Trophoblast cell (in vitro differentiated cells and primary cell): ENCODE data around the gene SYT1.

ENCODE experiments used
- DNase-seq, 2 donors: peaks; one replicate each; pipeline ENCODE4 v3.0.0-alpha.2; 2016
- H2AFZ ChIP-seq: 2 replicates; pipeline ENCODE4 v1.6.1; 2013; ENCODE audit warnings: low read length, moderate library complexity, mild to moderate bottlenecking; ENCODE audit not compliant: insufficient read depth, poor library complexity
- H2AK5ac ChIP-seq: 2 replicates; pipeline ENCODE4 v1.6.1; 2013; ENCODE audit warnings: mild to moderate bottlenecking, low read length
- H2BK120ac ChIP-seq: 2 replicates; pipeline ENCODE4 v1.6.1; 2013; ENCODE audit warnings: low read length, mild to moderate bottlenecking, moderate library complexity; ENCODE audit not compliant: insufficient read depth, poor library complexity
- H2BK12ac ChIP-seq: 2 replicates; pipeline ENCODE4 v1.6.1; 2013; ENCODE audit warnings: mild to moderate bottlenecking, low read length, moderate library complexity
- H2BK5ac ChIP-seq: 2 replicates; pipeline ENCODE4 v1.6.1; 2013; ENCODE audit warnings: low read length, low read depth, moderate library complexity, mild to moderate bottlenecking; ENCODE audit not compliant: poor library complexity
- H3K14ac ChIP-seq: 2 replicates; pipeline ENCODE4 v1.6.1; 2013; ENCODE audit warnings: mild to moderate bottlenecking, low read length
- H3K18ac ChIP-seq: 2 replicates; pipeline ENCODE4 v1.6.1; 2013; ENCODE audit warnings: mild to moderate bottlenecking, low read length
- H3K23ac ChIP-seq: 2 replicates; pipeline ENCODE4 v1.6.1; 2013; ENCODE audit warnings: low read length
- H3K27ac ChIP-seq: 2 replicates; pipeline ENCODE4 v1.5.1; 2013; ENCODE audit warnings: low read depth, mild to moderate bottlenecking, inconsistent platforms, low read length, moderate library complexity
- H3K27me3 ChIP-seq: 2 replicates; pipeline ENCODE4 v1.6.1; 2013; ENCODE audit warnings: inconsistent platforms, mild to moderate bottlenecking, low read length, moderate library complexity; ENCODE audit not compliant: insufficient read depth
- H3K36me3 ChIP-seq, 2 experiments: 1 replicate in 1 of 2; 2 replicates in 1 of 2; pipeline ENCODE4 v1.6.1; 2013; ENCODE audit warnings: low read length in 2 of 2, mild to moderate bottlenecking in 2 of 2, moderate library complexity in 1 of 2; ENCODE audit not compliant: insufficient read depth in 2 of 2, control insufficient read depth in 1 of 2
- H3K4ac ChIP-seq: 2 replicates; pipeline ENCODE4 v1.6.1; 2013; ENCODE audit warnings: low read depth, mild to moderate bottlenecking, low read length, moderate library complexity
- H3K4me1 ChIP-seq, 2 experiments: 1 replicate in 1 of 2; 2 replicates in 1 of 2; pipeline ENCODE4 v1.6.1; 2013; ENCODE audit warnings: low read length in 2 of 2, mild to moderate bottlenecking in 2 of 2, moderate library complexity in 1 of 2; ENCODE audit not compliant: insufficient read depth in 2 of 2, control insufficient read depth in 1 of 2
- H3K4me2 ChIP-seq: 2 replicates; pipeline ENCODE4 v1.6.1; 2013; ENCODE audit warnings: inconsistent platforms, mild to moderate bottlenecking, low read length, moderate library complexity
- H3K4me3 ChIP-seq: 2 replicates; pipeline ENCODE4 v1.5.1; 2013; ENCODE audit warnings: mild to moderate bottlenecking, low read depth, low read length, inconsistent platforms
- H3K79me1 ChIP-seq: one replicate; pipeline ENCODE4 v1.6.1; 2013; ENCODE audit warnings: low read length
- H3K79me2 ChIP-seq: 2 replicates; pipeline ENCODE4 v1.6.1; 2013; ENCODE audit warnings: low read length, mild to moderate bottlenecking; ENCODE audit not compliant: control insufficient read depth, insufficient read depth, poor library complexity
- H3K9ac ChIP-seq: 2 replicates; pipeline ENCODE4 v1.6.1; 2013; ENCODE audit warnings: mild to moderate bottlenecking, low read length
- H3K9me3 ChIP-seq: 2 replicates; pipeline ENCODE4 v1.6.1; 2013; ENCODE audit warnings: low read depth, mild to moderate bottlenecking, control low read depth, inconsistent platforms, low read length; ENCODE audit not compliant: insufficient read depth
- H4K12ac ChIP-seq: 2 replicates; pipeline ENCODE4 v1.6.1; 2013; ENCODE audit warnings: low read depth, mild to moderate bottlenecking, low read length, moderate library complexity
- H4K8ac ChIP-seq: 2 replicates; pipeline ENCODE4 v1.6.1; 2013; ENCODE audit warnings: low read depth, mild to moderate bottlenecking, low read length, moderate library complexity
- H4K91ac ChIP-seq: one replicate; pipeline ENCODE4 v1.6.1; 2013; ENCODE audit warnings: low read depth, mild to moderate bottlenecking, low read length, moderate library complexity
- WGBS: extraction: QIAGEN DNeasy Blood & Tissue Kit; methylation state at CpG from one replicate; pipeline ENCODE4 v1.1.7; 2013; ENCODE audit warnings: missing lambda C conversion rate; ENCODE audit not compliant: insufficient read length, insufficient coverage; ENCODE audit errors: extremely low coverage; 5-methylcytosine and 5-hydroxymethylcytosine counted together

SYT1 gene

DNA sequence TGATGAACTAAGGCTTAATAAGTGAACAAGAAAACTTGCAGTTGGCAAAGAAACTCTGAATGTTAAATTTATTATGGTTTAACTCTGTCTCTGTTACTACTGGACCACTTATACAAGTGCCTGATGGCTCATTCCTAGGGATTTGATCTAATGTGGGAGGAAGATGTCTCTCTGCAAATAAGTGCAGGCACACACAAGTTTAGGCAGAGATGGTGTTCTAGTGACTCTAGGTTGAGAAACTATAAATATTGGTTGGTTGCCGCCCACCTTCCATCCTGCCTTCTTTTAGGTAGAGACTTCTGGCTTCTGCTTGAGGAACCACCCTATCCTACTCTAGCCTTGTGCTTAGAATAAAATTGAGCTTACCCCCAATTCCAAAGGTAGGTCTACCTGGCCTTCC lies 570.0 kb downstream of the SYT1 start:
- H3K4me2 ChIP-seq = no peak overlapping the region
- H2BK120ac ChIP-seq = no peak overlapping the region
- no peaks in the 10 kb centered on the region for H3K27me3 ChIP-seq
- H3K23ac ChIP-seq = no peak overlapping the region
- no peak overlapping the region for H3K18ac ChIP-seq
- H3K4me1 ChIP-seq = no peaks in the 10 kb centered on the region
- no peak overlapping the region for H2BK12ac ChIP-seq
- WGBS = no CpG with 5 or more reads among the region's 1 CpG
- H3K9me3 ChIP-seq = no peaks in the 10 kb centered on the region
- H2AK5ac ChIP-seq = no peak overlapping the region
- H3K4me3 ChIP-seq = no peak overlapping the region
- no peak overlapping the region for H4K8ac ChIP-seq
- no peak overlapping the region for H2AFZ ChIP-seq
- no peak for DNase-seq
- no peak overlapping the region for H4K91ac ChIP-seq
- H3K4ac ChIP-seq = no peak overlapping the region
- H4K12ac ChIP-seq = no peak overlapping the region
- no peak overlapping the region for H3K9ac ChIP-seq
- no peaks in the 10 kb centered on the region for H3K36me3 ChIP-seq
- no peak overlapping the region for H3K27ac ChIP-seq
- H3K79me1 ChIP-seq = no peaks in the 10 kb centered on the region
- no peaks in the 10 kb centered on the region for H3K79me2 ChIP-seq
- no peak overlapping the region for H3K14ac ChIP-seq
- no peak overlapping the region for H2BK5ac ChIP-seq

DNA sequence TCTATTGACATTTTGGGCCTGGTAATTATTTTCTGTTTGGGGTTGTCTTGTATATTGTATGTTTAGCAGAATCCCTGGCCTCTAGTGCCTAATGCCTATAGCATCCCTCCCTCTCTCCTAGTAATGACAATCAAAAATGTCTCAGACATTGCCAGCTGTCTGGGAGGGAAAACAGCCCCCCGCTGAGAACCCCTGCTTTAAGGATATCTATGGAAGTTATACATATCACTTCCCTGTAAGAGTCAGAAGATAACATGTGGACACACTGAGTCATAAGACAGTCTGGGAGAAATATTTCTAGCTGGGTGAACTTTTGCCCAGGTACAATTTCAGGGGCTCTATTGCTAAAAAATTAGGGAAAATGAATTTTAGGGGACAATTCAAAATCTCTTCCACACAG lies 571.2 kb downstream of the SYT1 start:
- no peaks in the 10 kb centered on the region for H3K79me1 ChIP-seq
- H3K36me3 ChIP-seq = no peaks in the 10 kb centered on the region
- no peak overlapping the region for H4K8ac ChIP-seq
- H2AFZ ChIP-seq = no peak overlapping the region
- H3K14ac ChIP-seq = no peak overlapping the region
- no peak overlapping the region for H3K4me3 ChIP-seq
- H3K27ac ChIP-seq = no peak overlapping the region
- no peak overlapping the region for H3K9ac ChIP-seq
- H3K4ac ChIP-seq = no peak overlapping the region
- H3K9me3 ChIP-seq = no peaks in the 10 kb centered on the region
- no peak overlapping the region for H3K4me2 ChIP-seq
- no peak overlapping the region for H2AK5ac ChIP-seq
- H3K18ac ChIP-seq = no peak overlapping the region
- no peak overlapping the region for H2BK12ac ChIP-seq
- no peak overlapping the region for H4K91ac ChIP-seq
- H4K12ac ChIP-seq = no peak overlapping the region
- H3K23ac ChIP-seq = no peak overlapping the region
- H3K79me2 ChIP-seq = no peaks in the 10 kb centered on the region
- H2BK120ac ChIP-seq = no peak overlapping the region
- WGBS = no CpG with 5 or more reads among the region's 1 CpG
- no peak for DNase-seq
- H3K4me1 ChIP-seq = no peaks in the 10 kb centered on the region
- no peak overlapping the region for H2BK5ac ChIP-seq
- H3K27me3 ChIP-seq = no peaks in the 10 kb centered on the region

DNA sequence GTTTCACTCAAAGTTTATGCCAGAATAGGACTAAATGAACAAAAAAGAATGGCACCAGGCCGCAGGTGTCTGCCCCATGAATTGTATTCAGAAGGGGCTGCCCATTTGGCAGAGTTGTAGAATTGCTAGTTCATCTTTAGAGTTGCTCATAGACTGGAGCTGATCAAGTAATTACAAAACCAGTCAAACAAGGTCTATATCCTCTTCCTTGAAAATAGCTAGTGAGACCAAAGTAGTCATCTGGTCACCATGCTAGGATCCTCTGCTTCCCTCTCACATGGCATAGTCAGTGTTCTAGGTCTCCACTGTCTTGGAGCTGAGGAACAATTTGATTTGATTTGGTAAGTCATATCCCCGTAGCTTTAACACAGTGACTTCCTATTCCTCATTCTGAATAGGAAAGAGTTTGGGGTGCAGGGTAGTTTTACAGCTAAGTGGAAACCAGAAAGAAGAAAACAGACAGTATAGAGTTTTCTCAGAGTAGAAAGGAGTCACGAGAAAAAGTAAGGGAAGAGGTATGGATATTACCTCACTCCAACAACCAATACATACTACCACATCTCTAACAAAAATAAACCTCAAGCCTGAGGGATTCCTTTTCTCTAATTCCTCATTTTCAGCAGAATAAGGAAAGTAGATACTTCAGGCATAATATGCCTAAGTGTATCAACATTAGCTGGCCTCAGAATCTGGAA lies 574.1 kb downstream of the SYT1 start:
- Histone ChIP-seq H4K91ac (no peak overlapping the region), H3K79me2 (no peaks in the 10 kb centered on the region), H2AK5ac (no peak overlapping the region), H4K12ac (no peak overlapping the region), H3K23ac (no peak overlapping the region), H3K36me3 (no peaks in the 10 kb centered on the region), H3K9me3 (no peaks in the 10 kb centered on the region), H3K9ac (no peak overlapping the region), H2AFZ (no peak overlapping the region), H3K4me1 (peaks cover 0 to 2% of the 10 kb centered on the region in 2 experiments), H3K27ac (no peak overlapping the region), H3K14ac (no peak overlapping the region), H2BK12ac (no peak overlapping the region), H3K79me1 (no peaks in the 10 kb centered on the region), H3K4ac (no peak overlapping the region), H3K4me3 (no peak overlapping the region), H2BK5ac (no peak overlapping the region), H3K27me3 (no peaks in the 10 kb centered on the region), H4K8ac (no peak overlapping the region), H3K18ac (no peak overlapping the region), H2BK120ac (no peak overlapping the region), H3K4me2 (no peak overlapping the region)
- DNase-seq = no peak
- no CpG with 5 or more reads among the region's 3 CpGs for WGBS

DNA sequence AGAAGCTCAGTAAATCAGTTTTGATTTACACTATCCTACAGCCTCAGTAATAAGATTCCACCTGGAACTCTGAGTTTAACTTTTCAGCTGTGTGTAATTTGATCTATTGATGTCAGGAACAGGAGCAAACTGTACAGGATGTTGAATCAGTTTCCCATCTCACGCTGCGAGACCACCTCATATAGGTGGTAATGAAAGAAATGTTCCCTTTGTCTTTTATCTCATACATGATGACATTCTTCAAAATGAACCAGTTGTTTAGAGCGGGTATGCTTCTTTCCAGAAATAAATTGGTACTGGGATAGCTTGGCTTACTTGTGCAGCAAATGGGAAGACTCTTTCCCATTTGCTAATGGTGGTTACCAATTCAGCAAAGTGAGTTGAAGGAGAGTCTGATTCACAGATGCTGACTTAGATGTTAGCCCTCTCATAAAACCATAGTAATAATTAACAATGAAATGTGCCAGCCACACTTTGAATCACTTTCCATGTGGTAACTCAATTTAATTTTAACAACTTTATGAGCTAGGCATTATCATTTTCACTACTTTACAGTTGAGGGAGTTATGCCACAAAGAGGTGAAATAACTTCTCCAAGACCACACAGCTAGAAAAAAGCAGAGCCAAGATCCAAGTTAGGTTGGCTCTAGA lies 574.7 kb downstream of the SYT1 start:
- Histone ChIP-seq H3K36me3 (no peaks in the 10 kb centered on the region), H3K79me2 (no peaks in the 10 kb centered on the region), H4K12ac (no peak overlapping the region), H3K9ac (no peak overlapping the region), H4K8ac (no peak overlapping the region), H3K4me3 (no peak overlapping the region), H3K4me1 (peaks cover 0 to 2% of the 10 kb centered on the region in 2 experiments), H3K27ac (no peak overlapping the region), H3K4me2 (no peak overlapping the region), H4K91ac (no peak overlapping the region), H2BK120ac (no peak overlapping the region), H3K14ac (no peak overlapping the region), H3K18ac (no peak overlapping the region), H3K9me3 (no peaks in the 10 kb centered on the region), H3K27me3 (no peaks in the 10 kb centered on the region), H3K79me1 (no peaks in the 10 kb centered on the region), H2AK5ac (no peak overlapping the region), H2BK5ac (no peak overlapping the region), H3K4ac (no peak overlapping the region), H3K23ac (no peak overlapping the region), H2BK12ac (no peak overlapping the region), H2AFZ (no peak overlapping the region)
- no CpG with 5 or more reads among the region's 3 CpGs for WGBS
- no peak for DNase-seq
